ENCODE results near the gene PLEKHB2.

- TF ChIP-seq, protein P1, sequence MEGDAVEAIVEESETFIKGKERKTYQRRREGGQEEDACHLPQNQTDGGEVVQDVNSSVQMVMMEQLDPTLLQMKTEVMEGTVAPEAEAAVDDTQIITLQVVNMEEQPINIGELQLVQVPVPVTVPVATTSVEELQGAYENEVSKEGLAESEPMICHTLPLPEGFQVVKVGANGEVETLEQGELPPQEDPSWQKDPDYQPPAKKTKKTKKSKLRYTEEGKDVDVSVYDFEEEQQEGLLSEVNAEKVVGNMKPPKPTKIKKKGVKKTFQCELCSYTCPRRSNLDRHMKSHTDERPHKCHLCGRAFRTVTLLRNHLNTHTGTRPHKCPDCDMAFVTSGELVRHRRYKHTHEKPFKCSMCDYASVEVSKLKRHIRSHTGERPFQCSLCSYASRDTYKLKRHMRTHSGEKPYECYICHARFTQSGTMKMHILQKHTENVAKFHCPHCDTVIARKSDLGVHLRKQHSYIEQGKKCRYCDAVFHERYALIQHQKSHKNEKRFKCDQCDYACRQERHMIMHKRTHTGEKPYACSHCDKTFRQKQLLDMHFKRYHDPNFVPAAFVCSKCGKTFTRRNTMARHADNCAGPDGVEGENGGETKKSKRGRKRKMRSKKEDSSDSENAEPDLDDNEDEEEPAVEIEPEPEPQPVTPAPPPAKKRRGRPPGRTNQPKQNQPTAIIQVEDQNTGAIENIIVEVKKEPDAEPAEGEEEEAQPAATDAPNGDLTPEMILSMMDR (conservative IDR thresholded peaks at IDR 0.05) = no peak
- TF ChIP-seq ZFX (IDR thresholded peaks at IDR 0.05) = no peak
These were observed 10.6 kb downstream of the PLEKHB2 start for GRCh38 chr2:131115752-131116151.
